ENCODE measurements around the gene PLEKHB2.

The PLEKHB2 gene

GRCh38 chr2:131127076-131127475, 21.9 kb downstream of the PLEKHB2 start:
- peaks cover 28% of the 10 kb centered on the region for H3K4me1 Mint-ChIP-seq
- H3K4me3 Mint-ChIP-seq, result no peak overlapping the region
- H3K27ac Mint-ChIP-seq, result peak overlapping the region in 1 of 3 experiments; percentile 38
- H3K27me3 Mint-ChIP-seq (ENCODE audit: low read depth), result no peaks in the 10 kb centered on the region
- H3K36me3 Mint-ChIP-seq (ENCODE audit: low read depth), result peaks cover 75% of the 10 kb centered on the region
- H3K9me3 Mint-ChIP-seq, result no peaks in the 10 kb centered on the region
- TF ChIP-seq CTCF (IDR thresholded peaks at IDR 0.05; ENCODE audit: unreplicated experiment in 3 of 3), result no peak

GRCh38 chr2:131127981-131128380, 22.8 kb downstream of the PLEKHB2 start:
- Mint-ChIP-seq H3K9me3 (no peaks in the 10 kb centered on the region), H3K27me3 (ENCODE audit: low read depth) (no peaks in the 10 kb centered on the region), H3K36me3 (ENCODE audit: low read depth) (peaks cover 73% of the 10 kb centered on the region)

GRCh38 chr2:131130298-131130596, 25.1 kb downstream of the PLEKHB2 start:
- H3K27me3 Mint-ChIP-seq (ENCODE audit: low read depth), result no peaks in the 10 kb centered on the region
- H3K4me3 Mint-ChIP-seq, result no peak overlapping the region
- H3K9me3 Mint-ChIP-seq, result no peaks in the 10 kb centered on the region
- no peak overlapping the region for H3K27ac Mint-ChIP-seq
- H3K36me3 Mint-ChIP-seq (ENCODE audit: low read depth), result peaks cover 86% of the 10 kb centered on the region
- H3K4me1 Mint-ChIP-seq, result peaks cover 19% of the 10 kb centered on the region
- TF ChIP-seq CTCF (IDR thresholded peaks at IDR 0.05; ENCODE audit: unreplicated experiment in 3 of 3), result no peak

More at GRCh38 chr2:131127981-131128380, 22.8 kb downstream of the PLEKHB2 start:
- H3K4me1 Mint-ChIP-seq, result peaks cover 28% of the 10 kb centered on the region
- H3K27ac Mint-ChIP-seq, result no peak overlapping the region
- TF ChIP-seq CTCF (IDR thresholded peaks at IDR 0.05; ENCODE audit: unreplicated experiment in 3 of 3), result no peak
- H3K4me3 Mint-ChIP-seq, result no peak overlapping the region

DNA sequence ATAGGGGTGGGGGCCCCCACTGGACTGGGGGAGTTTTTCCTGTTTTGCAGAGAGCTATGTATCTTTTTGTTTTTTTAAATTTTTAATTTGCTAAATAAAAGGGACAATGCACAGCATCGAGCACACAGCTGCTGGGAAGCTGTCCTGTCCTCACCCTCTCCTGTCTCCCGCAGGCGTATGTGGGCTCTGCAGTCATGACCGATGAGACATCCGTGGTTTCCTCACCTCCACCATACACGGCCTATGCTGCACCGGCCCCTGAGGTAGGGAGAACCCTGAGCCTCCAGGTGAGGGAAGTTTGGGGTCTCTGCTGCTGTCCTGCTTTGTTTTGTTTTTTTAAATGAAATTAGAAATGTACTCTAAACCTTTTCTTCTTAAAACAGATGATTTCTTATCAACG, 27.6 kb downstream of the PLEKHB2 start:
- Mint-ChIP-seq H3K27me3 (ENCODE audit: low read depth) (no peaks in the 10 kb centered on the region), H3K27ac (no peak overlapping the region), H3K9me3 (no peaks in the 10 kb centered on the region), H3K36me3 (ENCODE audit: low read depth) (peaks cover 79% of the 10 kb centered on the region), H3K4me1 (no peaks in the 10 kb centered on the region), H3K4me3 (no peak overlapping the region)
- no peak for TF ChIP-seq CTCF (IDR thresholded peaks at IDR 0.05; ENCODE audit: unreplicated experiment in 3 of 3)

DNA sequence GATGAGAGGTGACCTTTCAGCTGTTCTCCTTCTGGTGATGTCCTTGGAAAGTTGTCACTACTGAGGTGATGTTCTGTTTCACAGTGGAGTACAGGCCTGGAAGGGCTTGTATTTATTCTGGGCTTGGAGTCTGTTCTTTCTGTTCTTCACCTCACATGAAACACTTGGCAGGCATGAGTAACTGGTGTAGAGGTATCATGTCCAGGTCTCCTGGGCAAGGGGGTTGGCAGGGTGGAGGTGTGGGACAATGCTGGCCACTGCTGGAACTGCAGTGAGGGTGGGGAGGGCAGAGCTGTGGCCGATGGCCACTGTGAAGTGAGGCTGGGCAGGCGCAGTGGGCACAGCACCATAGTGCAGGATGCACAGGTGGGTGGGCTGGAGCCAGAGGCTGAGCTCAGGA, 35.4 kb downstream of the PLEKHB2 start:
- TF ChIP-seq CTCF (IDR thresholded peaks at IDR 0.05; ENCODE audit: unreplicated experiment in 3 of 3), result no peak

DNA sequence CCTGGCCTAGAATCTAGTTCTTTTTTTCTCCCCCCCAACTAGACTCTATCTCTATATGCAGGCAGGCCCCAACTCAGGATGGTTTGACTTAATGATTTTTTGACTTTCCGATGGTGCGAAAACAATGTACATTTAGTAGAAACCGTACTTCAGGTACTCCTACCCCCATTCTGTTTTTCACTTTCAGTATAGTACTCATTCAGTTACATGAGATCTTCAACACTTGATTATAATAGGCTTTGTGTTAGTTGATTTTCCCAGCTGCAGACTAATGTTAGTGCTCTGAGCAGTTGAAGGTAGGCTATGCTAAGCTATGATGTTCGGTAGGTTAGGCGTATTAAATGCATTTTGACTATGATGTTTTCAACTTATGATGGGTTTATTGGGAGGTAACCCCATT, 37.7 kb downstream of the PLEKHB2 start:
- peaks cover 59% of the 10 kb centered on the region for H3K36me3 Mint-ChIP-seq (ENCODE audit: low read depth)
- H3K27ac Mint-ChIP-seq, result no peak overlapping the region
- no peaks in the 10 kb centered on the region for H3K4me1 Mint-ChIP-seq
- no peak for TF ChIP-seq CTCF (IDR thresholded peaks at IDR 0.05; ENCODE audit: unreplicated experiment in 3 of 3)
- H3K9me3 Mint-ChIP-seq, result no peaks in the 10 kb centered on the region
- H3K27me3 Mint-ChIP-seq (ENCODE audit: low read depth), result no peaks in the 10 kb centered on the region
- no peak overlapping the region for H3K4me3 Mint-ChIP-seq

More for the DNA sequence above, 35.4 kb downstream of the PLEKHB2 start:
- Mint-ChIP-seq H3K27me3 (ENCODE audit: low read depth) (no peaks in the 10 kb centered on the region), H3K4me3 (no peak overlapping the region), H3K36me3 (ENCODE audit: low read depth) (peaks cover 73% of the 10 kb centered on the region), H3K9me3 (no peaks in the 10 kb centered on the region), H3K4me1 (no peaks in the 10 kb centered on the region), H3K27ac (no peak overlapping the region)
